Measurements from ENCODE around the gene FAM174C. TPM values are rescaled to one million over a fixed set of nuclear protein-coding genes. Genes with fewer than 3 reads are reported as not detected.

Gene FAM174C
- total RNA-seq, 1 donor = 25.2 TPM

- TF ChIP-seq CTCF (IDR thresholded peaks at IDR 0.05; ENCODE audit: insufficient read depth, low read length) = no peak
- no peak overlapping the region for H3K4me3 ChIP-seq (ENCODE audit: low read depth, low read length)
- DNase-seq (ENCODE audit: low read depth) = no peak
These were observed 42.1 kb upstream of the FAM174C start for GRCh38 chr19:1233115-1233667.

GRCh38 chr19:1234051-1234954, 41.0 kb upstream of the FAM174C start:
- no peak for DNase-seq (ENCODE audit: low read depth)

GRCh38 chr19:1234955-1235380, 40.4 kb upstream of the FAM174C start:
- TF ChIP-seq CTCF (IDR thresholded peaks at IDR 0.05; ENCODE audit: insufficient read depth, low read length) = no peak
- H3K4me3 ChIP-seq (ENCODE audit: low read depth, low read length) = no peak overlapping the region
- no peak for DNase-seq (ENCODE audit: low read depth)

More at GRCh38 chr19:1234051-1234954, 41.0 kb upstream of the FAM174C start:
- H3K4me3 ChIP-seq (ENCODE audit: low read depth, low read length) = no peak overlapping the region
- TF ChIP-seq CTCF (IDR thresholded peaks at IDR 0.05; ENCODE audit: insufficient read depth, low read length) = no peak

- no peak for TF ChIP-seq CTCF (IDR thresholded peaks at IDR 0.05; ENCODE audit: insufficient read depth, low read length)
- peak overlapping the region; percentile 51 for H3K4me3 ChIP-seq (ENCODE audit: low read depth, low read length)
- no peak for DNase-seq (ENCODE audit: low read depth)
These were observed 39.4 kb upstream of the FAM174C start for GRCh38 chr19:1235625-1236538.

GRCh38 chr19:1236576-1236975, 38.8 kb upstream of the FAM174C start:
- no peak for TF ChIP-seq CTCF (IDR thresholded peaks at IDR 0.05; ENCODE audit: insufficient read depth, low read length)
- no peak for DNase-seq (ENCODE audit: low read depth)

GRCh38 chr19:1237027-1237659, 38.2 kb upstream of the FAM174C start:
- no peak for TF ChIP-seq CTCF (IDR thresholded peaks at IDR 0.05; ENCODE audit: insufficient read depth, low read length)
- DNase-seq (ENCODE audit: low read depth) = no peak
- peak overlapping the region; percentile 76 for H3K4me3 ChIP-seq (ENCODE audit: low read depth, low read length)

More at GRCh38 chr19:1236576-1236975, 38.8 kb upstream of the FAM174C start:
- peak overlapping the region; percentile 76 for H3K4me3 ChIP-seq (ENCODE audit: low read depth, low read length)
